ENCODE data around the gene VASH2.
A peak's percentile ranks its signal among the peaks of the same experiment; 100 is the strongest.
"Not testable (repeated sequence)": the region's sequence is repeated elsewhere in the genome, so short reads cannot be mapped to it uniquely, and the experiment has no call there.

The VASH2 gene

DNA sequence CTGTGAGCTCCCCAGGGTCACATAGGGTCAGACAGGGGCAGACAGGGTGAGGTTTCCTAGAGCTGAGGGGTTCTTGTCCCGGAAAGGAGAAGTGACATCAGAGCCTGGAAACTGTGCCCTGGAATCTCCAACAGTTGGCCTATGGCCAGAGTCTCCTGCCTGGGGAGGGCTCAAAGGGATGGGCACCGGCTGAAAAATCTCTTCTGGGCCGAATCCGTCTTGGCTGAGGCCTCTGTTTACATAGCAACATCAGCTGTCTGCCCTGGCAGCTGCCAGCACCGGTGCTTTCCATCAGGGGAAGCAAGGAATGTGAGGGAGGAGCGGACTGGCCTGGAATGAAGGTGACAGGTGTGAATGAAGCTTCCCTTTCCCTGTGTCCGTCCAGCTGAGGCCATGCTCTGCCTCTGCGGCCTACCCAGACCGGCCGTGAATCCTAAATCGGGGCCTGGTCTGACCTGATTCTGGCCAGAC is 30.7 kb downstream of the VASH2 start:
- peak; percentile 15 for DNase-seq (ENCODE audit: low read depth)

DNA sequence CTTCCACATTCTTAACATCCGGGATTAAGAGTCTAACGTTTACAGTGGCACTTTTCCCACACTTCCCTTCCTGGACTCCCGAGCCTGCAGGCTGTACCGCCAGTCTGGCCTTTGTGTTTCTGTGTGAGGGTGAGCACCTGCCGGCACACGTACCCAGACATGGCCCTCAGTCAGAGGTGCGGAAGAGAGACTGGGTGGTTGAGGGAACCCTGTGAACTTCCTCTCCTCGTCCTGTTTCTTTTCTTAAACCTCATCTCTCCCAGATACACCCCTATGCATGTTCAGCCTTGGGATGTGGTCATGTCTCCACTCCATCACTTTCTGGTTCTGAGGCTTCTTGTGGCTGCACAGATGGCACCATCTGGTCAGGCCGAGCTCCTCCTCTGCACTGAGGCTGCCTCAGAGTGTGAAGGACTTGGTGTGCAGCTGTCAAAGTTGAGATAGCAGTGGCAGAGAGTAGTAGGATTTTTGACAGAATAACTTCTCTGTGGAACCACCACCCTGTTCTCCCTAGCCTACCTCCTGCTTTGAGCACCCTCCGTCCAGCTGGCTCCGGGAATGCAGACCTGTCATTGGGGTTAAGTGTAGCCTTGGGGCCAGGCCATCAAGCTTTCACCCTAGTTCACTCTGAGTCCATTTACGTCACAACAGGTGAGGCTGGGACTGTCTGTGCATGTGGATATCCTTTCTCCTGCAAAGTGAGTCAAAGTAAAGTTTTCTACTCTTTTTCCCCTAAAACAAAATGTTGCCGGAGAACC is 31.4 kb downstream of the VASH2 start:
- DNase-seq (ENCODE audit: low read depth): no peak

DNA sequence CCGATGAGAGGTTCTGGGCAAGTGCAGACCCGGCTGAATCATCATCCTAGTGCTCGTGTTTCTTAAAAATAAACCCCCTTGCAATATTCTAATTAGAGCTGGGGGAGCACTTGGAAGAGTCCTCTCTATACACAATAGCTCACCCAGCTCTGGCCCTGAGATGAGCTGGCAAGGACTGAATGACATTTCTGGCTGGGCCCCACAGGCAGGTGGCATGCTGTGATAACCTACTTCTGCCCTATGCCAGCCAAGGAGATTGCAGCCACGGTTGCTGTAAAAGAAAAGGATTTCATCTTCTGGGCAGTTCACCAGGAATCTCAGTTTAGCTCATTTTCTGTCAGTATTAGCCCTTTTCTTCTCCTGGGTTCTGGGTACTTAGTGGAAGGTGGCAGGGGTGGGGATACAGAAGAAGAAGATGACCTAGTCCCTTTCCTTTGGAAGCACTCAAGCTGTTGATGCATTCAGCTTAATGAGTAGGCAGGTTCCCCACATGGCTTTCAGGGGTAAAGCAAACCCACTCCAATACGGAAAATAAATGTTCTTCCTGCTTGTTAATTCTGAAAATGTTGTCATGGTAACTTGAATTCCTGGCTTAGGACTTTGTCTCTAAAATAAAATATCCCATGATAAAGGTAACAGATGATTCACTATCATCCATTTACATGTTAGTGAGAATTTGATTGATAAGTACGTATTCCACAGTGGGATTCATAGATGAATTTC is 32.2 kb downstream of the VASH2 start:
- no peak for DNase-seq (ENCODE audit: low read depth)

DNA sequence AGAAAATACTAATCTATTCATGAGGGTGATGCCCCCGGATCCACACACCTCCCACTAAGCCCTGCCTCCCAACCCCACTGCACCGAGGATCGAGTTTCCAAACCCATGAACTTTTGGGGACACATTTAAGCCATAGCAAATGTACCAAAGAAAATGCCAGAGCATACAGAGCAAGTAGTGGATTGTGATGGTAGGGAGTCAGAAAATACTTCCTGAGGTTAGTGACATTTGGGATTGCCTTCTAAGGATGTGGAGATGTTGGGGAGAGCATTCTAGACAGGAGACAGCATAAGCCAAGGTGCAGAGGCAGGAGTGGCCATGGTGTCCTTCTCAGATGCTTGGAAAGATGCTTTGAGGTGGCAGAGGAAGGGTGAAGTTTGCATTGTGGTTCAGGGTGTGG is 33.1 kb downstream of the VASH2 start:
- no peak for DNase-seq (ENCODE audit: low read depth)

DNA sequence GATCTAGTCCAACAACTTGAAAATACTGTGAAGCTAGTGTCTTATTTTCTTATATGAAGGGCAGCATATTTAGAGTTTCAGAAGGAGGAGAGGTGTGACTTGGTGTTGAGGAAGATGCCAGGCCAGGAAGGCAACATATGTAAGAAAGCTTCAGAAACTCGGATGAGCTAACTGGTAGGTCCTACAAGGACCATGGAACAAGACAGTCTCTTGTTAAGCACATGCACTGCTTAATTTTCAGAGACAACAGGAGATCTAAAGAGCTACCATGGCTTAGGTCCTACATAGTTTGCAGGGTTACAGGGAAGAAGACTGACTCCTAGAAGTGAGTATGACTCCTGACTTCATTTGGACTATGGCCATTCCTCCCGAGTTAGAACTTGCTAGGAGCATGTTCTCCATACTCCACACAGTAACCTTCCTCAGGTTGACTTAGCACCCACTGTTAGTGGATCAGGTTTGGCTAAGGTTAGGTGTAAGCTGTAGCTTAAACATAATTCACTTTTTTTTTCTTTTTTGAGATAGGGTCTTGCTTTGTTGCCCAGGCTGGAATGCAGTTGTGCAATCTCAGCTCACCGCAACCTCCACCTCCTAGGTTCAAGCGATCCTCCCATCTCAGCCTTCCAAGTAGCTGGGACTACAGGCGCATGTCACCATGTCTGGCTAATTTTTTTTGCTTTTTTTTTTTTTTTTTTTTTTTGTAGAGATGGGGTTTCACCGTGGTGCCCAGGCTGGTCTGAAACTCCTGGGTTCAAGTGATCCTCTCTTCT is 34.4 kb downstream of the VASH2 start:
- DNase-seq (ENCODE audit: low read depth): no peak

DNA sequence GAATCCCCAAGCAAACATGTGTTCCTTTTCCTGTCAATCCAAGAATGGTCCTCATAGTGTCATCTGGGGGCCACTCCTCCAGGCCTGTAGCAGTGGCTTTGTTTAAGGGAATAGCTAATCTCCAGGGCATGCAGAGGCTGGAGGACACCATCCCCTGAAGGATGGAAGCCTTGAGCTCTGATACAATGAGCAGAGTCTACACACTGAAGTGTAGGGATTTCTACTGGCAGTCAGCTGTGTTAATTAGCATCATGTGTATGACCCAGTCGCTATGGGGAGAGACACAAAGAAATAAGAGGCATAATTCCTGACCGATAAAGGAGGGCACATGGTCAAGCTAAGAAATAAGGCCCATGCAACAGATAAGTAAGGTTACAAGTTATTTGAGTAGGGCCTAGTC is 36.2 kb downstream of the VASH2 start:
- no peak for DNase-seq (ENCODE audit: low read depth)

DNA sequence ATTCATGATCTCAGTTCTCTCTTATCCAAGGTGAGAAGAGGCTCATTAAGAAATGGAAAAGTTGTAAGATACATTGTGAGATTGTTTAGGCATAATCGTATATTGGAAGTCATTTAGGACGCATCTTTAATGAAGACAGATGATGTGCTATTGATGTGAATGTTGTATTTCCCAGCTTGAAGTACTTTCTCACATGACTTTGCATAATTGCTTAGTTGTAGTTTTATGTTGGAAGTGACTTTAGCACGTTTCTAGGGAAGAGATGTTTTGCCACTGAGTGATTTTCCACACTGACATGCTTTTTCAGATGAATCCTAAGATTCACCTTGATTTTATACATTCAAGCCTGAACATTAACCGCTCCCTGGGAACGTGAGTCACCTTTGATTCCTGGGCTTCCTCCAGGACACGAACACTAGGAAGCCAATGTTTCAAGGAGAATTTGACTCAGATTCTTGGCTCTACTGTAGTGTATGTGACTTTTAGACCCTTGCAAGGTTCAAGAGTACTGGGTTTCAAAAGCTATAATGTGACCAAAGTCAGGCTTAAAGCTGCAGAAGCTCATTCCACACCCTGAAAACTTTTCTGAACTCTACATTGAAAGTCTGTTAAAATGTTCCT is 37.5 kb downstream of the VASH2 start:
- peak; percentile 54 for DNase-seq (ENCODE audit: low read depth)

DNA sequence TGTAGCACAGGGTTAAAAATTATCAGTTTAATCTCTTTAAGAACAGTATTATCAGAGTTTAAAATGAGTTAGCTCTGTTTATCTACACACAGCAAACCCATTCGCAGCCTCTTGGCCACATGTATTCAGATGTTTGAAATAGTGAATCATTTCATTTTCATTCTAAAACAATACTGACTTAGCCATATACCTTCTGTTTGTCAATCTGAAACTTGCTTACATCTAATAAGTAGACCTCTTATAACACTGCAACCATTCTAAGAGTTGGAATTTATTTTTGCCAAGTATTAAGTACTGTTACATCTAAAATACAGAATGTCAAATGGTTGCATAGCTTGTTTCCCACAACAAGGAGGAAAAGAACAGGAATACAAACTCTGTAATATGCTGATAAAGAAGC is 39.9 kb downstream of the VASH2 start:
- no peak for DNase-seq (ENCODE audit: low read depth)

DNA sequence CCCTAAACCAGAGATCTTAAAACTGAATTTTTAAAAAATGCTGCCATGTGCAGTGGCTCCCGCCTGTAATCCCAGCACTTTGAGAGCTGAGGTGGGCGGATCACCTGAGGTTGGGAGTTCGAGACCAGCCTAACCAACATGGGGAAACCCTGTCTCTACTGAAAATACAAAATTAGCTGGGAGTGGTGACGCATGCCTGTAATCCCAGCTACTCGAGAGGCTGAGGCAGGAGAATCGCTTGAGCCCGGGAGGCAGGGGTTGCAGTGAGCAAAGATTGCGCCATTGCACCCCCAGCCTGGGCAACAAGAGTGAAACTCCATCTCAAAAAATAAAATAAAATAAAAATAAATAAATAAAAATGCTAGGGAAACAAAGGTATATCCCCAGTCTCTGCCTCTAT is 43.6 kb downstream of the VASH2 start:
- not testable (repeated sequence) for DNase-seq (ENCODE audit: low read depth)

DNA sequence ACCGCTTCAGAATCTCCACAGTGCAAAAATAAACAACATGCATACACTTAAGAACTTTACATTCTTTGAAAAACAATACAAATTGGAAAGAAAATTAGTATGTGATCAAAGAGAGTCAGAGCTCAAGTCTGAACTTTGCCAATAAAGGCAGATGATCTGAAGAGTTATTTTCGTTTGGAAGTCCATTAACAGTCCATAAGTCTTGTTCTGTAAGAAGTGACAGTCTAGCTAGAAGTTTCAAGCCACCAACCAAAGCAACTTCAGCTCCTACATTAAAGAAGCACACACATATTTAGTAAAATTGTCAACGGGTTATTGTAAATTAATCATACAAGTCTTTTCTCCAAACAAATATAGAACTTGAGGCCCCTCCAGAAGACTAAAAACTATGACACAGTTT is 44.6 kb downstream of the VASH2 start:
- no peak for DNase-seq (ENCODE audit: low read depth)

DNA sequence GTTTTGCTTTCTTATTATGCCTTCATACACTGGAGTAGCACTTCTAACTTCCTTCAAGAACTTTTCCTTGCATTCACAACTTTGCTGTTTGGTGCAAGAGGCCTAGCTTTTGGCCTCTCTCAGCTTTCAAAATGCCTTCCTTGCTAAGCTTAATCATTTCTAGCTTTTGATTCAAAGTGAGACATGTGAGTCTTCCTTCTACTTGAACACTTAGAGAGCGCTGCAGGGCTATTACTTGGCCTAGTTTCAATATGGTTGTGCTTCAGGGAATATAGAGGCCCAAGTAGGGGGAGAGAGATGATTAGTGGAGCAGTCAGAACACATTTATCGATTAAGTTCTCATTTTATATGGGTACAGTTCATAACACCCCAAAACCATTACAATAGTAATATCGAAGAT is 52.9 kb downstream of the VASH2 start:
- no peak for DNase-seq (ENCODE audit: low read depth)

DNA sequence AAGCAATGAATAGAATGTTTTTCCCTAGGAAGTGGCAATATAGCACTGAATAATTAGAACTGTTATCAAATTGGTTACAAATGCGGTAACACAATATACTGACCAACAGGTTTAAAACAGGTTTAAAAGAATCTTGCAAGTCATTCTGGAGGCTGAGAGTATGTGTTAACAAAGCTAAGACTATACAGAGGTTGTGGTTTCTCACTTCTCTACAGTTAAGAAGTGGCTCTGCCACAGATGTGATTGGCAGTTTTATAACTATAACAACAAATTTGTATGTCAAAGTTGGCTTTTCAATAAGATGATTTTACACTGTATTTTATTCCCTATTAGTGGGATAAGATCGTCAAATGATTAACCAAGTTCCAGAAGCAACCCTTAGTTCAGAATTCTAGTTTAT is 58.2 kb downstream of the VASH2 start:
- DNase-seq (ENCODE audit: low read depth): no peak

DNA sequence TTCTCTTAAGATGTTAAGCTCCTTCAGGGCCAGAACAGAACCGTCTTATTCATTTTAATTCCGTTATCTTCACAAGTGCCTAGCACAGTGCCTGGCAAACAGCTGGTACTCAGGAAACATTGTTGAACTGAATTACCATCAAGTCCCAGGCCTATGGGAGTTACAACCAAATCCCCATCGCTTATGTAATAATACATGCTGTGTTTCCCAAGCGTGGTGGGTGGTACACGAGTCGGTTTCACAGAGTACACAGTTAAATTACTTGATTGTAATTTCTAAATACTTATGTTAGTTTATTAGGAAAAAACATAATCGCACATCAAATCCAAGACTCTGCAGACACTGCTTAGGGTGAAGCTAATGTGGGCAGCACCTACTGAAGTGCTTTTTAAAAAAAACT is 64.3 kb downstream of the VASH2 start:
- peak; percentile 18 for DNase-seq (ENCODE audit: low read depth)

DNA sequence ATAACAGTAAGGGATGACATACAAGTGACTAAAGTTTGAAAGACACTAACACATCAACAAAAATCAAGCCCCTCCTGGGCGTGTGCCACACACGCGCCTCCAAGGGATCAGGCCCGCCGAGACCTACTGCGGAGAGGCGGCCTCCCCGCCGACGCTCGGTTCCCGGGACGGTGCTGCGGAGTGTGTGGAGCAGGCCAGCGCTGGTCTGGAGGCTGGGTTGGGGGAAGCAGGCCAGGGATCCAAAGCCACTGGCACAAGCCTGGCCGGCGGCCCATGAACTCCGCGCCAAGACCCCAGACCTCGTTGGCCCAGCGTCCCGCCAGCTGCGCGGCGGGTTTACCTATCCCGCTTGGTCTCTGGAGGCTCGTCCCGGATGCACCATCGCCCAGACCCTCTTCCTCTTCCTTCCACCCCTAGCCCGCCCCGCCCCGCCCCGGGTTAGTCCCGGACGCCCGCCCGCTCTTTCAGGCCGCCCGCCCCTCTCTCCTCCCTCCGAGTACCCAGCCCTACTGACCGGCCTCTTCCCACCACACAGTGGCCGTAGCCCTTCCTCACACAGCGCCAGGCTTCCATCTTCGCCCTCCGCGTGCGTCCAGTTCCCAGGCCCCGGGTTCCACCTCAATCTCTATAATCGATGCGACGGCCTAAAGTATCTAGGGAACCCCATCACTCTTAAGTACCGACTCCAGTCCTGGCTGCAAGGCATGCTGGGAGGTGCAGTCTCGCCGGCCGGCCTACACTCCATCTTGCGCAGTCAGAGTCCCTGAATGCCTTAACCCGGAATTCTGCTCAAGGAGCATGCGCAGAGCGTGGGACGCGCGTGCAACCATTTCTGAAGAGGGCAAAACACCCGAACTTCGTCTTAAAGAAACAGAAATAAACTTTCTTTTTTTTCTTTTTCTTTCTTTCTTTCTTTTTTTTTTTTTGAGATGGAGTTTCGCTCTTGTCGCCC is 65.0 kb downstream of the VASH2 start, which contains the start of gene ANGEL2:
ANGEL2 (minus strand) TSS at position 769 of the 952 bp plus-strand sequence; CDS start at position 573, 196 bp downstream.
- peak; percentile 97 for DNase-seq (ENCODE audit: low read depth)

DNA sequence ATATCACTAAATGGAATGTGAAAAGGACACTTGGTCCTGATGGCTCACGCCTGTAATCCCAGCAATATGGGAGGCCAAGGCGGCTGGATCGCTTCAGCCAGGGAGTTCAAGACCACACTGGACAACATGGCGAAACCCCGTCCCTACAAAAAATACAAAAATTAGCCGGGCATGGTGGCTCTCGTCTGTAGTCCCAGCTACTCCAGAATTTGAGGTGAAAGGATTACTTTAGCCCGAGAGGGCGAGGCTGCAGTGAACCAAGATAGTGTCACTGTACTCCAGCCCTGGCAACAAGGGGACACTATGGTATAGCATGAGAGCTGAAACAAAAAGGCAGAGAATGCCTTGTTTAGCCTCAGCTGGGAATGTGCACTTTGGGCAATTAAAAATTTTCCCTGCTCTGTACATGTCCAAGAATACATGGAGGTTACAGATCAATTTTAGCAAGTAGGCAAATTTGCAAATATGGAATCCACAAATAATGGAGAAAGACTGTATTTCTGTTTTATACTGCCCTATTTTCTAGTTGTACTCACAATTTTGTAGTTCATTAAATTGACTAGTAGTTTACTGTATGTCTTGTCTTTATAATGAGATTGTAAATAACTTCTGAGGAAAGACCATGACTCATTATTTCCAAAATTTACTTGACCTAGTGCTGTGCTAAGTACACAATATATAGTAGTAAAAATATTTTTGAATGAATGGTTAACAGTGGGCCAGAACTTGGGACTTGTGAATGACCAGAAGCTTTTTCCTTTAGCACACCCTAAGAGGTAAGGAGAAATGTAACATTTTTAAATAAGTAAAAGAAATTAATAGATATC is 67.3 kb downstream of the VASH2 start:
- DNase-seq (ENCODE audit: low read depth): peak; percentile 18

DNA sequence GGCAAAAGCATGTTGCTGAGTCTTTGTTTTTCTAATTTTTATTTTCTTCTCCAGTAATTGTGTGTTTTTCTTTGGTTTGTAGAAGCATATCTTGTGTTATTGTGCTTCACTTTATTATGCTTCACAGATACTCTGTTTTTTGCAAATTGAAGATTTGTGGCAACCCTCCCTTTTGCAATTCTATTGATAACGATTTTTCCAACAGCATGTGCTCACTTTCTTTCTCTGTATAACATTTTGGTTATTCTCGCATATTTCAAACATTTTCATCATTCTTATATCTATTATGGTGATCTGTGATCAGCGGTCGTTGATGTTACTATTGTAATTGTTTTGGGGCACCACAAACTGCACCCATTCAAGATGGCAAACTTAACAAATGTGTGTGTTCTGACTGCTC is 69.1 kb downstream of the VASH2 start:
- no peak for DNase-seq (ENCODE audit: low read depth)

DNA sequence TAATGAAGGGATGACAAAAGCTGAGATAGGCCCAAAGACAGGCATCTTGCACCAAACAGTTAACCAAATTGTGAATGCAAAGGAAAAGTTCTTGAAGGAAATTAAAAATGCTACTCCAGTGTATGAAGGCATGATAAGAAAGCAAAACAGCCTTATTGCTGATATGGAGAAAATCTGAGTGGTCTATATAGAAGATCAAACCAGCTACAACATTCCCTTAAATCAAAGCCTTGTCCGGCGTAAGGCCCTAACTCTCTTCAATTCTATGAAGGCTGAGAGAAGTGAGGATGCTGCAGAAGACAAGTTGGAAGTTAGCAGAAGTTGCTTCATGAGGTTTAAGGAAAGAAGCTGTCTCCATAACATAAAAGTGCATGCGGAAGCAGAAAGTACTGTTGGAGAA is 69.7 kb downstream of the VASH2 start:
- no peak for DNase-seq (ENCODE audit: low read depth)

DNA sequence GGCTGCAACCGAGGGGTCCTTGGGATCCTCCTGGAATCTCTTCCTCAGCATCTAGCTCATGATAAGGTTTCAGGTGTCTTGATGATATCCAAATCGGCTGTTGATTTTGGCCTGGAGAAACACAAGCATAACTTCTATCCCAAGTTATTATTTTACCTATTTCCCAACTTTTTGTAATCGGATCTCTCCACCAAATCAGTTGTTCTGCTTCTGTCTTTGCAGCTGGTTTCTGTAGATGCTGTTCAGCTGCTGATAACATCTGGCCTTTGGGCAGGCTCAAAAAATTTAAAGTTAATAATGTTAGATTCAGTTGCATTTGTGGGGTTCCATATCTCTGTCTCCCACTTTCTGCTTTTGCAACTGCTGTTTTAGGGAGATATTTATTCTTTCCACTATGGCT is 76.7 kb downstream of the VASH2 start:
- not testable (repeated sequence) for DNase-seq (ENCODE audit: low read depth)

DNA sequence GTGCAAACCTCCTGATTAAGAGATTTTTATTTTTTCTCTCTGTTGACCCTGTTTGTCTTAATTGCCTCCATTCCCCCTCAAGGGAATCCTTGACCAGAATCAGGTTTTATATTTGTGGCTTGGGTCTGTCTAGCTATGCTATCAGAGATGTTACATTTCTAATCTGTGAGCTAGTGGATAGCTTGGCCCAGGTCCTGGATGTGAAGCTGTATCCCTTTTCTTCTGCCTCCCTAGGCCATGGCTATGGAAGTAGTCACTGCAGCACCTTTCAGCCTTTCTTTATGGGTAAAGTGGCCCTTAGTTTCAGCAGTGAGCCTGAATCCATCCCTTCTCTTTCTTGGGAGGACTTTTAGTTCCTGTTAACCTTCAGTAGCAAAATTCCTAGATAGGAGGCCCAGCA is 82.3 kb downstream of the VASH2 start:
- DNase-seq (ENCODE audit: low read depth): no peak

DNA sequence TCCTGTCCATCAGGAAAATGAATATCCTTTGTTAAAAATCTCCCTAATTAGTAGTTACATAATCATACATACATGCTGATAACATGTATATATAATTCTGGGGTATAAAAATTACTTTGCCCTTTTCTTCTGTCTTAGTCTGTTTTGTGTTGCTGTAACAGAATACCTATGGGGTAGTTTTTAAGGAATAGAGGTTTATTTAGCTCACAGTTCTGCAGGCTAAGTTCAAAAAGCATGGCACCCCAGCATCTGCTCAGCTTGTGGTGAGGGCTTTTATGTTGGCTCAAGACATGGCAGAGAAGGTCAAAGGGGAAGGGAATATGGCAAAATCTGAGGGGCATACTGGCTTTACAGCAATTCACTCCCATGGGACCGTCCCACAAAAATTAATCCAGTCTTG is 84.4 kb downstream of the VASH2 start:
- DNase-seq (ENCODE audit: low read depth): no peak
